GM19324 (cell line): Measurements from ENCODE around the gene PDLIM5.
"Not testable (repeated sequence)": the region's sequence is repeated elsewhere in the genome, so short reads cannot be mapped to it uniquely, and the experiment has no call there.

ENCODE experiments used
- ATAC-seq: cut with Tn5 transposase; IDR thresholded peaks from one replicate; pipeline ENCODE4 v1.9.1; 2021; ENCODE audit warnings: mild to moderate bottlenecking, moderate library complexity; ENCODE audit not compliant: unreplicated experiment, low FRiP score

Gene PDLIM5

GRCh38 chr4:94488670-94489069 lies 36.9 kb downstream of the PDLIM5 start:
- no peak for ATAC-seq

GRCh38 chr4:94489098-94489497 lies 37.4 kb downstream of the PDLIM5 start:
- ATAC-seq, result no peak

GRCh38 chr4:94490437-94490836 lies 38.7 kb downstream of the PDLIM5 start:
- ATAC-seq, result no peak

GRCh38 chr4:94491322-94491721 lies 39.6 kb downstream of the PDLIM5 start:
- no peak for ATAC-seq

- no peak for ATAC-seq
These were observed 43.7 kb downstream of the PDLIM5 start for GRCh38 chr4:94495408-94495807.

- ATAC-seq, result no peak
These were observed 45.9 kb downstream of the PDLIM5 start for GRCh38 chr4:94497690-94498089.

GRCh38 chr4:94498502-94498901 lies 46.8 kb downstream of the PDLIM5 start:
- no peak for ATAC-seq

- no peak for ATAC-seq
These were observed 48.9 kb downstream of the PDLIM5 start for GRCh38 chr4:94500685-94501084.

GRCh38 chr4:94504545-94504944 lies 52.8 kb downstream of the PDLIM5 start:
- ATAC-seq, result no peak

- ATAC-seq, result no peak
These were observed 55.1 kb downstream of the PDLIM5 start for GRCh38 chr4:94506822-94507221.

- no peak for ATAC-seq
These were observed 55.5 kb downstream of the PDLIM5 start for GRCh38 chr4:94507281-94507680.

- no peak for ATAC-seq
These were observed 56.0 kb downstream of the PDLIM5 start for GRCh38 chr4:94507708-94508107.

- no peak for ATAC-seq
These were observed 56.6 kb downstream of the PDLIM5 start for GRCh38 chr4:94508296-94508695.

- no peak for ATAC-seq
These were observed 57.1 kb downstream of the PDLIM5 start for GRCh38 chr4:94508806-94509205.

- no peak for ATAC-seq
These were observed 59.8 kb downstream of the PDLIM5 start for GRCh38 chr4:94511591-94511990.

- ATAC-seq, result not testable (repeated sequence)
These were observed 61.8 kb downstream of the PDLIM5 start for GRCh38 chr4:94513532-94513931.

- no peak for ATAC-seq
These were observed 63.6 kb downstream of the PDLIM5 start for GRCh38 chr4:94515365-94515764.

- no peak for ATAC-seq
These were observed 64.3 kb downstream of the PDLIM5 start for GRCh38 chr4:94516067-94516466.

GRCh38 chr4:94516999-94517398 lies 65.3 kb downstream of the PDLIM5 start:
- no peak for ATAC-seq

GRCh38 chr4:94517492-94517891 lies 65.8 kb downstream of the PDLIM5 start:
- no peak for ATAC-seq

- peak; percentile 66 for ATAC-seq
These were observed 67.3 kb downstream of the PDLIM5 start for GRCh38 chr4:94519019-94519418.

GRCh38 chr4:94519925-94520789 lies 68.4 kb downstream of the PDLIM5 start:
- no peak for ATAC-seq
